Activated T-cell treated with anti-CD3 and anti-CD28 coated beads, Interleukin-2, amount 50 U/mL, for 72 hours (primary cell): ENCODE measurements around the gene TMEM221. TPM values are rescaled to one million over a fixed set of nuclear protein-coding genes. Genes with fewer than 3 reads are reported as not detected.
A peak's percentile ranks its signal among the peaks of the same experiment; 100 is the strongest.

Source experiments
- ATAC-seq, 2 donors: fragments of 150-1000 bp; cut with Tn5 transposase; replicated peaks in 1 of 2; 2 replicates each; pipeline ENCODE4 v1.10.0; 2021; ENCODE audit warnings: moderate library complexity in 2 of 2, mild to moderate bottlenecking in 1 of 2
- DNase-seq, 2 donors: peaks; one replicate each; pipeline ENCODE4 v3.0.0; 2021 to 2022; ENCODE audit warnings: mixed read lengths in 1 of 2
- H3K27ac Mint-ChIP-seq: one replicate; pipeline ENCODE4 v1.8.0; 2022; ENCODE audit warnings: mild to moderate bottlenecking, moderate library complexity, mixed read lengths
- H3K27me3 Mint-ChIP-seq: one replicate; pipeline ENCODE4 v1.8.0; 2022; ENCODE audit warnings: low read depth, mixed read lengths
- H3K36me3 Mint-ChIP-seq, 2 donors: one replicate each; pipeline ENCODE4 v1.8.0; 2022; ENCODE audit warnings: mixed read lengths in 2 of 2, mild to moderate bottlenecking in 1 of 2; ENCODE audit not compliant: insufficient read depth in 2 of 2
- H3K4me1 Mint-ChIP-seq: one replicate; pipeline ENCODE4 v1.8.0; 2022; ENCODE audit warnings: low read depth, mixed read lengths
- H3K4me3 Mint-ChIP-seq, 2 donors: one replicate each; pipeline ENCODE4 v1.8.0; 2022; ENCODE audit warnings: mild to moderate bottlenecking in 2 of 2, mixed read lengths in 2 of 2, moderate library complexity in 2 of 2
- H3K9me3 Mint-ChIP-seq, 2 donors: one replicate each; pipeline ENCODE4 v1.8.0; 2022; ENCODE audit warnings: mixed read lengths in 2 of 2
- total RNA-seq, 2 donors: library from RNA; stranded (reverse); gene quantifications; one replicate each; pipeline ENCODE4 v1.2.3, GENCODE V29; 2022

TMEM221 gene
- total RNA-seq, 2 donors from 2014 or later = not detected

- Mint-ChIP-seq H3K36me3 (peaks cover 0 to 5% of the 10 kb centered on the region in 2 donors), H3K9me3 (no peaks in the 10 kb centered on the region), H3K4me3 (peak overlapping the region; percentile 87 to 97), H3K27ac (no peak overlapping the region), H3K27me3 (no peaks in the 10 kb centered on the region), H3K4me1 (peaks cover 46% of the 10 kb centered on the region)
- ATAC-seq (peak in 1 of 2 donors; percentile 8), DNase-seq (peak; percentile 40 to 51)
These were observed 45.2 kb downstream of the TMEM221 start for GRCh38 chr19:17402982-17403855.

- peaks cover 32% of the 10 kb centered on the region for H3K4me1 Mint-ChIP-seq
- H3K9me3 Mint-ChIP-seq = no peaks in the 10 kb centered on the region
- peak overlapping the region in 1 of 2 donors; percentile 44 for H3K4me3 Mint-ChIP-seq
- DNase-seq (no peak), ATAC-seq (no peak)
- peaks cover 0 to 5% of the 10 kb centered on the region in 2 donors for H3K36me3 Mint-ChIP-seq
- no peaks in the 10 kb centered on the region for H3K27me3 Mint-ChIP-seq
- H3K27ac Mint-ChIP-seq = no peak overlapping the region
These were observed 46.8 kb downstream of the TMEM221 start for GRCh38 chr19:17401628-17402027.

GRCh38 chr19:17398902-17399527 is 49.5 kb downstream of the TMEM221 start:
- no peak overlapping the region for H3K27ac Mint-ChIP-seq
- H3K4me1 Mint-ChIP-seq = peaks cover 19% of the 10 kb centered on the region
- no peak for DNase-seq
- ATAC-seq = no peak
- H3K4me3 Mint-ChIP-seq = no peak overlapping the region
- no peaks in the 10 kb centered on the region for H3K9me3 Mint-ChIP-seq
- peaks cover 0 to 5% of the 10 kb centered on the region in 2 donors for H3K36me3 Mint-ChIP-seq
- no peaks in the 10 kb centered on the region for H3K27me3 Mint-ChIP-seq

DNA sequence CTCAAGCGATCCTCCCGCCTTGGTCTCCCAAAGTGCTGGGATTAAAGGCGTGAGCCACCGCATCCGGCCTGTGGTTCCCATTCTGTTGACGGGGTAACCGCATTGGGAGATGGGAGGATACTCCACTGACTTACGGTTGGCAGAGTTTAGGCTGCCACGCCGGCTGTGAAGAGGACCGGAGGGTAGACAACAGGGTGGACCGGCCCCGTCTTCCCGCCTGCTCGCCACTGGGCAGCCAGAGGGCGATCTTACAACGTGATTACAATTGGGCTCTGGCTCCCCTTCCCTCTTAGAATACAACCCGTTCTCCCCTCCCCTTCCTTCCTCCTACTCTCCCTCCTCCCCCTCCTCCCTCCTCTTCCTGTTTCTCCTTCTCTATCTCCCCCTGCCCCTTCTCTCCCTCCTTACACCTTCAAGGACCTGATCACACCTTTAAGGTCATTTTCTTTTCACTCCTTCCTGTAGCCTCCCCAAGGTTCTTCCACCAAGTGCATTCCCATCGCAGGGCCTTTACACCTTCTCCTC is 53.5 kb downstream of the TMEM221 start:
- H3K27ac Mint-ChIP-seq = peak overlapping the region; percentile 77
- peaks cover 0 to 3% of the 10 kb centered on the region in 2 donors for H3K36me3 Mint-ChIP-seq
- no peaks in the 10 kb centered on the region for H3K27me3 Mint-ChIP-seq
- ATAC-seq (peak in 1 of 2 donors; percentile 36), DNase-seq (peak; percentile 69 to 80)
- H3K4me3 Mint-ChIP-seq = peak overlapping the region; percentile 57 to 67
- H3K4me1 Mint-ChIP-seq = peaks cover 18% of the 10 kb centered on the region
- no peaks in the 10 kb centered on the region for H3K9me3 Mint-ChIP-seq

DNA sequence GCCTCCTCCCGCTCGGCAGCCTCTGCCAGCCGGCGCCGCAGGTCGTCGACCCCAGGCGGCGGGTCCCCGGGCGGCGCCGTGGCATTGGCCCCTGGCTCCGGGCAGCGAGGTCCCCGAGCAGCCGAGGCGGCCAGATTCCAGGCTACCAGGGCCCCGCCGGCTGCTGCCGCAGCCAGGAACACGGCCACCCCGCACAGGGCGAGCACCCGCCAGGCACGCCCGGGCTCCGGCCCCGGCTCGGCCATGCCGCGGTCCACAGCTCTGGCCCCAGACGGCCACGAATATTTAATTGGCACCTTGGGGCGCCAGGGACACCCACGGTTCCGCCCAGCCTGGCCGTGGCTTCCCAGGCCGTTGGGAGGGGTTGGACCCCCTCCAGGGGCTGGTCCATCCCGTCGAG is 54.6 kb downstream of the TMEM221 start, which contains the start of gene CCDC194:
TSS of gene CCDC194 (minus strand) at position 283 of the 400 bp plus-strand sequence. CDS start at position 245, 38 bp downstream.
- no peaks in the 10 kb centered on the region for H3K9me3 Mint-ChIP-seq
- H3K27ac Mint-ChIP-seq = peak within 1 kb of the TSS; percentile 77
- ATAC-seq = no peak
- DNase-seq = no peak
- H3K4me3 Mint-ChIP-seq = peak within 1 kb of the TSS; percentile 57 to 67
- H3K36me3 Mint-ChIP-seq = peaks cover 0 to 2% of the 10 kb centered on the region in 2 donors
- peaks cover 18% of the 10 kb centered on the region for H3K4me1 Mint-ChIP-seq
- peaks cover 8% of the 10 kb centered on the region for H3K27me3 Mint-ChIP-seq

DNA sequence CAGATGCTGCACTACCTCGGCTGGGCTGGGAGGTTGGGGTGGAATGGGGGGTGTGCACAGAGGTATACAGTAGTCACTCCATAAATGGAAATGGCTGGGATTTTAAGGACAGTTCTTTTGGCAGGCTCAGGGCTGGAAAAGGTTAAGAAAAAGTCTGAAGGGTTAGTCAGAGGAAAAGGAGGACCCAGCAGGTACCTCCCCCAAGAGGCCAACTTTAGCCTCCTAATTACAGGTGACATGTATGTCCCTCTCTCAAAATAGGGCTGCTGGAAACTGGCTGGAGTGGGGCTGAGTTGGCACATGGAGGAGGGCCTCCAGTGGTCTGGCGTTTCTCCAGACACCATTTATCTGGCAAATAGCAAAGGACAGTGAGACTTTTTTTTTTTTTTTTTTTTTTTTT is 55.5 kb downstream of the TMEM221 start:
- ATAC-seq (no peak), DNase-seq (no peak)
- H3K4me1 Mint-ChIP-seq = peaks cover 18% of the 10 kb centered on the region
- no peak overlapping the region for H3K27ac Mint-ChIP-seq
- no peaks in the 10 kb centered on the region for H3K36me3 Mint-ChIP-seq
- no peaks in the 10 kb centered on the region for H3K9me3 Mint-ChIP-seq
- H3K27me3 Mint-ChIP-seq = peaks cover 10% of the 10 kb centered on the region
- H3K4me3 Mint-ChIP-seq = no peak overlapping the region

- H3K9me3 Mint-ChIP-seq = no peaks in the 10 kb centered on the region
- peak overlapping the region; percentile 94 to 100 for H3K4me3 Mint-ChIP-seq
- ATAC-seq (peak in 1 of 2 donors; percentile 5), DNase-seq (no peak)
- H3K27ac Mint-ChIP-seq = no peak overlapping the region
- H3K36me3 Mint-ChIP-seq = no peaks in the 10 kb centered on the region
- H3K4me1 Mint-ChIP-seq = peaks cover 18% of the 10 kb centered on the region
- H3K27me3 Mint-ChIP-seq = peaks cover 10% of the 10 kb centered on the region
These were observed 56.9 kb downstream of the TMEM221 start for GRCh38 chr19:17391371-17392151.

- Mint-ChIP-seq H3K4me1 (peaks cover 18% of the 10 kb centered on the region), H3K27me3 (peaks cover 10% of the 10 kb centered on the region), H3K4me3 (peak overlapping the region; percentile 94 to 100), H3K9me3 (no peaks in the 10 kb centered on the region), H3K36me3 (no peaks in the 10 kb centered on the region), H3K27ac (no peak overlapping the region)
- peak; percentile 95 to 97 for DNase-seq
- peak; percentile 99 to 100 for ATAC-seq
These were observed 57.6 kb downstream of the TMEM221 start for GRCh38 chr19:17390665-17391370.

GRCh38 chr19:17389957-17390664 is 58.4 kb downstream of the TMEM221 start:
- H3K36me3 Mint-ChIP-seq = no peaks in the 10 kb centered on the region
- H3K27me3 Mint-ChIP-seq = peaks cover 10% of the 10 kb centered on the region
- DNase-seq (peak; percentile 22 to 23), ATAC-seq (peak in 1 of 2 donors; percentile 6)
- H3K27ac Mint-ChIP-seq = no peak overlapping the region
- H3K4me3 Mint-ChIP-seq = peak overlapping the region; percentile 94 to 100
- peaks cover 14% of the 10 kb centered on the region for H3K4me1 Mint-ChIP-seq
- no peaks in the 10 kb centered on the region for H3K9me3 Mint-ChIP-seq

DNA sequence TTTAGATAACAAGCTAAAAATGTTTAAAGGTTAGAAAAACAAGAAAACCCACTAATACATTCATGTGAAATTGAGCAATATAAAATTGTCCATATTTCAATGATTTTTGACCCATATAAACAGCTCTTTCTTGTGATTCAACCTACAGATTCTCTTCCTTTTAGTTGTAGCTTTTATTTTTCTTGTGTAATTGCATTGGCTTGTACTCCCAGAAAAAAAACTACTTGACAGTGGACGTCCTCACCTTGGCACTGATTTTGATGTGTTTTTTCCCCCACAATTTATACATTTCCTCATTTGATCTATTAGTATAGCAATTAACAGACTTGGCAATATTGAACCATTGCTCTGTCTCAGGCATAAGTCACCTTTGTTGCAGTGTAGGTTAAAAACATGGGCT is 59.2 kb downstream of the TMEM221 start:
- Mint-ChIP-seq H3K27ac (peak overlapping the region; percentile 2), H3K4me1 (peaks cover 12% of the 10 kb centered on the region), H3K4me3 (peak overlapping the region in 1 of 2 donors; percentile 34), H3K36me3 (no peaks in the 10 kb centered on the region), H3K9me3 (no peaks in the 10 kb centered on the region), H3K27me3 (peaks cover 10% of the 10 kb centered on the region)
- DNase-seq = no peak
- no peak for ATAC-seq

DNA sequence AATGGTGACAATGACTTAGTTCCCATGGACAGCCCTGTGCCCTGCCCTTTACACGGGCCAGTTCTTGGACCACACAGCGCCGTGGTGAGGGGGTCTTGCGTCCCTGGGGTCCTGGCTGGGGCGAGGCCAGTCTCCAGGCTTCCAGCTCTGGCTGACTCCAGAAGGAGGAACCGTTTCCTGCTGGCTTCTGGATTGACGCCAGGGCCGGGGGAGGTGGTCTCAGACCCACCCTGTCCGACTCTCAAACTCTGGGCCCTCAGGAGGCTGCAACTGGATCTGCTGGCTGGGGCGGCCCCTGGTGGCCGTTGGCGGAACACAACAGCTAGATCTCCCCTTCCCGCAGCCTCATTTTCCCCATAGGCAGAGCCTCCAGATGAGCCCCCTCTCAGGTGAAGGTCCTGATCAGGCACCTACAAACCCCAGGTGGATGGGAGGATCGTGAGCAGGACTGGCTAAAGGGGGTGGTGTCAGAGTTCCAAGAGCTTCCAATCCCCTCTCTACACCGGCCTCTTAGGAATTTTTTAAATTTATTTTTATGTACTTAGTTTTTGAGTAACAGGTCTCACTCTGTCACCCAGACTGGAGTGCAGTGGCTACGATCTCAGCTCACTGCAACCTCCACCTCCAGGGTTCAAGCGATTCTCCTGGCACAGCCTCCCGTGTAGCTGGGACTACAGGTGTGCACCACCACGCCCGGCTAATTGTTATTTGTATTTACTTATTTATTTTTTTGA is 62.4 kb downstream of the TMEM221 start:
- Mint-ChIP-seq H3K27me3 (peaks cover 10% of the 10 kb centered on the region), H3K27ac (no peak overlapping the region), H3K36me3 (no peaks in the 10 kb centered on the region), H3K9me3 (no peaks in the 10 kb centered on the region), H3K4me3 (no peak overlapping the region), H3K4me1 (peaks cover 11% of the 10 kb centered on the region)
- ATAC-seq (peak; percentile 34 to 48), DNase-seq (peak; percentile 72 to 74)
